Neuron (in vitro differentiated cells): ENCODE measurements around the gene FNDC3B.
A peak's percentile ranks its signal among the peaks of the same experiment; 100 is the strongest.

Source experiments
- H2AFZ ChIP-seq: one replicate; pipeline ENCODE4 v1.6.1; 2013; ENCODE audit warnings: low read depth, mild to moderate bottlenecking, inconsistent platforms, low read length, moderate library complexity
- H3K27me3 ChIP-seq: one replicate; pipeline ENCODE4 v1.6.1; 2013; ENCODE audit warnings: low read length; ENCODE audit not compliant: insufficient read depth
- H3K36me3 ChIP-seq: one replicate; pipeline ENCODE4 v1.6.1; 2013; ENCODE audit warnings: low read length; ENCODE audit not compliant: insufficient read depth
- H3K4me1 ChIP-seq: one replicate; pipeline ENCODE4 v1.6.1; 2013; ENCODE audit warnings: low read length; ENCODE audit not compliant: insufficient read depth
- H3K4me3 ChIP-seq: 2 replicates; pipeline ENCODE4 v1.5.1; 2013; ENCODE audit warnings: mild to moderate bottlenecking, low read length, moderate library complexity
- H3K9me3 ChIP-seq: one replicate; pipeline ENCODE4 v1.6.1; 2013; ENCODE audit warnings: low read length

Gene FNDC3B

DNA sequence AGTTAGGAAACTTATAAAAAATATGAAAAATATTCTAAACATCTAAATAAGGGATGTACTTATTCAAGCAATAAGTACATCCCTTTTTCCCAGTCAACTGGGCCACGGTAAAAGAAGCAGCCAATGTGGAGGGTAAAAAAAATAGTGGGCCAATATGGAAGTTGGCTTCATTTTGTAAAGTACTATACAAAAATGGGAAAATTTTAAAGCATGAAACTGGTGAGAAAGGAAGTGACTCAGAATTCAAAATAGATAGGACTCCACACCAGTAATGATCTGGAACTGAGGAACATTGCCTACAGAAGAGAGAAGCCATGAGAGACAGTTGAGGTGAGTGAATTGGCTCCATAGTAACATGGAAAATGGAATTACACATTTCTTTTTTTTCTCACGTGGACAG is 108.9 kb downstream of the FNDC3B start:
- H3K9me3 ChIP-seq: no peaks in the 10 kb centered on the region
- H3K36me3 ChIP-seq: peaks cover 3% of the 10 kb centered on the region
- H3K4me3 ChIP-seq: no peak overlapping the region
- no peaks in the 10 kb centered on the region for H3K27me3 ChIP-seq
- H2AFZ ChIP-seq: no peak overlapping the region
- peaks cover 17% of the 10 kb centered on the region for H3K4me1 ChIP-seq

DNA sequence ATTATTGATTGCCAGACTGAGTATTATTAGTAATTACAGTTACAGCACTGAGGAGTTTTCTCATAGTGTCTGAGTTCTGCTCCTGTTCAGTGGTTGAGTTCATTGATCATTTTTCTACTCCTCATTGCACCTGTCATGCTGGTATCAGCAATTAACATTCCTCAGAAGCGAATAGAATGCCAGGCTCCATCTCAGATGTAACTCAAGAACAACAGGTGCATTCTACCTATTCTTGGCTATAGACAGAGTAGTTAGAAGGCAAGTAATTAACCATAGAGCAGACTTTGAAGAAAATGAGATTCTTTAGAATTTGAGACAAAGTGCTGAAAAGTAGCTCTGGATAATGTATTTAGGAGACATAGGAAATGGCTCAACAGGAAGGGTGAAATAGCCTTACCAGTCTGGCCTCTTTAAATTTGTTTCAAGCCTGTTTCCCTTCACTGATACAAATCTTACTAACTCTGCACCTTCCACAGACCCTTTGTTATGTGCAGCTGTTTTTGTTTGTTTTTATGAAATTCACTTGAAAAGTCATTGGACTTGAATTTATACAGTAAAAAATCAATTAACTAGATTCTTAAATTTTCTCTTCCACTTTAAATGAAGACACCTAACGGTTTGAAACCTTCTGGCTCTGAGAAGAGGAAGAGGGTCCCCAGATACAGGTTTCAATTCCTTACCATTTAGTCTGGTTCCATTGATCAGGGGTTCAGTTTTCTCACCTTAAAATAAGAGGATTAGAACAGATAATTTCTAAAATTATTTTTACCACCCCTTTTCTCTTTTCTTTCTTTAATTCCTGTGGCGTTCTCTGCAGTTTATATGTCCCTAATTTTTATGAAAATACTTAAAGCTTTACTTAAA is 109.6 kb downstream of the FNDC3B start:
- Histone ChIP-seq H3K4me3 (no peak overlapping the region), H3K9me3 (no peaks in the 10 kb centered on the region), H3K27me3 (no peaks in the 10 kb centered on the region), H3K4me1 (peaks cover 24% of the 10 kb centered on the region), H3K36me3 (peaks cover 3% of the 10 kb centered on the region), H2AFZ (no peak overlapping the region)

DNA sequence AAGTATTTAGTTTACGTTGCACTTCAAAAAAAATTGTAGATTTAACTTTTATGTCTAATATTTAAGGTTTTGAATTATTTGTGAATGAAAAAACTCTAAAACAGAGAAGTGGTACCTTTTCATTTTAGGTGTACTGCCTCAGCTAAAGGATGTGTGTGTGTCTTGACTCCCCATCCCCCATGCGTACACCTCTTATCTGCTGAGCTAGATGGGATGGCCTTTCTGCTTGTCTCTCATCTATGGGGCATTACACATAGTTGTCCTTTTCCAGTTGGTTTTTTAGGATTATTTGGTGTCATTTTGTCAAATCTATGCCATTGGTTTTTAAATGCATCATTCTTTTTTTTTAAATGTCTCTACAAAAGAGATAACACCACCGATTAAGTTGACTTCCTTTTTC is 110.9 kb downstream of the FNDC3B start:
- H3K9me3 ChIP-seq: no peaks in the 10 kb centered on the region
- peaks cover 34% of the 10 kb centered on the region for H3K4me1 ChIP-seq
- H3K36me3 ChIP-seq: no peaks in the 10 kb centered on the region
- H2AFZ ChIP-seq: no peak overlapping the region
- no peak overlapping the region for H3K4me3 ChIP-seq
- no peaks in the 10 kb centered on the region for H3K27me3 ChIP-seq

DNA sequence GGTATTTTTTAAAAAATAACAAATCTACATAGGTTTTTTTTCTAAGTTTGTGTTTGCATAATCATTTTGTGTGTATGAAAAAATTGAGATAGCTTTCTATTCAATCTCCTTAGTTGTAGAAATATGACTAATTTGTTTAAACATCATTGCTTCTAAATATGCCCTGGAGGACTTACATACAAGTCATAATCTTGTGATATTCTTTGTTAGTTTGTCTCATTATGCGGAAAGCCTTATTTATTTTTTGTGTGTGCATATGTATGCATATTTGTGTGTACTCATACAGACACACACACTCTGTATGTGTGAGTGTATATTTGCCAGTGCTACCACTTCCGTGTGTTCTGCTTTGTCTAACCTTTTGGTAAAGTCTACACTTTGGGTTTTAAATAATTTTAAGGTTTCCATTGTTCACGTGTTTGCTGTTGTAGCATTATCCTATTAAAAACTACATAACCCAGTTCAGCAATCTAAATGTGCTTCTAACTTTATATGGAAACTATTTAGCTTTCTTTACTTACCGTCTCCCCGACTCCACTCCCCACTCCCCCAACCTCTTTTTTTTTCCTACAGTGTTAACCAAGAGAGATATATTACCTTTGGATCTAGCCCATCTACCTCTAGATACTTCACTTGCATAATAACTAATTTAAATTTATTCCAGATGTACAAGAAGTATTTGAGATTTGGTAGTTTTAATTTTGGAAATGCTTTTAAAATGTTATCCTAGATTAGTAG is 111.7 kb downstream of the FNDC3B start:
- H2AFZ ChIP-seq: no peak overlapping the region
- H3K4me1 ChIP-seq: peaks cover 42% of the 10 kb centered on the region

DNA sequence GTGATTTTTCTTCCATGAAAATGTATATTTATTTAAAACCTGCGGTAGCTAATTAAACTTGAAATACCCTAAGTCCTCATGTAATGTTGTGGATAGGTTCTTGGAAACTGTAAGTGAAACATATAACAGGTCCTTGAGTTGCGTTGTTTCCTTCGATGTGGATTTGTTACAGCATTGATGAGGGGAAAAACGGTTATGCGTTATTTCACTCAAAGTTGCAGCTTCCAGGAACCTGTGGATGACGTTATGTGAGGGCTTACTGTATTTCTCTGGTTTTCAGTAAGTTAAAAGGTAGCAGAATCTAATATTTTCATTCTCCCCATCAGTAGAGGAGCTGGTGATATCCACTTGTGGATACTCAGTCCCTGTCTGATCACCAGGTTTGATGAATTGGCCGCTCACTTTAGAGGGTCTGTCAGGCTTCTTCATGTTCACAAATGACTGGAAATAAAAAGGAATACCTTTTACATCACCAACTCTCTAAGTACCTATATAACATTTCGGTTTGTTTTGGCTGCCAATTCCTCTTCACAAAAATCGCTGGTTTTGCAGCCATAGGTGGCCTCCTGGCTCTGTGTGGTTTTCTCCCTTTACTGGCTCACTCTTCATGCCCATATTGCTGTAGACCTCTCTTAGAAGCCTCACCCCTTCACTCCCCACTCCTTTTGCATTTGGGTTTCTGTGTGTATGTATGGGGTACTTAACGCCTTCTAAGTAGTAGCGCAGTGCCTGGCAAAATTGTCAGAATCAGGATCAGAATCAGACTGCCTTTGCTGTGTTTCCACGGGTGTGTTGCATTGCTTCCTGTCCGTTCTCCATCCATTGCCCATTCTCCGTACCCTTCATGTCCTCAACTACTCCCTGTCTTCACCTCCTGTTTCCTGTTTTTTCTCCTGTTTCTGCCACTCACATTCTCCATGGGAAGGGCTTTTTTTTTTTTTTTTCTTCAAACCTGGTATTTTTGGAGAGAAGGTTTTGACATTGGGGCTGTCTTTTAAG is 112.6 kb downstream of the FNDC3B start:
- H3K27me3 ChIP-seq: no peaks in the 10 kb centered on the region
- no peak overlapping the region for H2AFZ ChIP-seq
- no peaks in the 10 kb centered on the region for H3K9me3 ChIP-seq
- no peaks in the 10 kb centered on the region for H3K36me3 ChIP-seq
- H3K4me3 ChIP-seq: no peak overlapping the region
- peaks cover 49% of the 10 kb centered on the region for H3K4me1 ChIP-seq

More for the DNA sequence above, 111.7 kb downstream of the FNDC3B start:
- no peak overlapping the region for H3K4me3 ChIP-seq
- H3K27me3 ChIP-seq: no peaks in the 10 kb centered on the region
- H3K36me3 ChIP-seq: no peaks in the 10 kb centered on the region
- H3K9me3 ChIP-seq: no peaks in the 10 kb centered on the region

DNA sequence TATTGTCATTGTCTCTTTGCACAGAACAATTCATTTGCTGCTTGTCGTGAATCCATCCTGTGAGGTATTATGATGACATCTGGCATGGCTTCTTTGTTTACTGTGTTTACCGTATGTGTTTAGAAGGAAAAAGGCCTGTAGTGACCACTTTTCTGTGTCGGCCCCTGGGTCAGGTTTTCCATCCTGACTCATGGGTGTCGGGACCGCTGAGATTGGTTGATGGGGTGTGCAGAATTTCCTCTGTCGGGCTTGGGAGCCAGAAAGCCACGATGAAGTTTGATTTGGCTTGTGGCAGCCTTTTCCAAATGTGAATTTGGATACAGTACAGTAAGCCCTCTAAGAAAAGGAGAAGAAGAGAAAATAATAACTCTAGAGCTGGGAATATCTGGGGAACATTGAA is 113.5 kb downstream of the FNDC3B start:
- H3K4me3 ChIP-seq: peak overlapping the region; percentile 3

DNA sequence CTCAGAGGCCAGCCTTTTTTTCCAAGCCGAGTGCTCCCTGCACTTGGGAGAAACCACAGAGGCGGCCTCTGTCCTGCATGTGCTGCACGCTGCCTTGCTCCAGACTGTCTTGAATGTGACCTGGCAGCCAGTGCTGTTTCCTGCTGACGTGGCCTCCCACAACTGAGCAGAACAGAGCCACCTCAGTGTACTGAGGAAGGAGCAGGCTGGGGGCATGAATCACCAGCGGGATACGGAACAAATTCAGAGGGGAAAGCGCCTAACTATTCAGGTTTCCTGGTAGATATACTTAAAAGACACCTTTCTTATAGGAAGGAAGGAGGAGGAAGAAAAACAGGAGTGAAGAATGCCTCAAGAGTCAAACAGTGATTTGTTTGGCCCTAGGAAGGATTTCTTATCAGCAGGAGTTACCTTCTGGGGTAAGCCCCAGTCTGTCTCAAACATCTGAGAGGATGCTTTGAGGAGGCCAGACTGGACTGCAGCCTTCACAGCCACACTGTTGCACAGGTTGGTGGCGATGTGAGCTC is 114.0 kb downstream of the FNDC3B start:
- no peaks in the 10 kb centered on the region for H3K27me3 ChIP-seq
- H3K4me3 ChIP-seq: no peak overlapping the region
- no peaks in the 10 kb centered on the region for H3K9me3 ChIP-seq
- H3K36me3 ChIP-seq: no peaks in the 10 kb centered on the region
- peaks cover 49% of the 10 kb centered on the region for H3K4me1 ChIP-seq
- no peak overlapping the region for H2AFZ ChIP-seq

More for the DNA sequence above, 113.5 kb downstream of the FNDC3B start:
- Histone ChIP-seq H3K36me3 (no peaks in the 10 kb centered on the region), H3K4me1 (peaks cover 49% of the 10 kb centered on the region), H3K9me3 (no peaks in the 10 kb centered on the region), H2AFZ (no peak overlapping the region), H3K27me3 (no peaks in the 10 kb centered on the region)

DNA sequence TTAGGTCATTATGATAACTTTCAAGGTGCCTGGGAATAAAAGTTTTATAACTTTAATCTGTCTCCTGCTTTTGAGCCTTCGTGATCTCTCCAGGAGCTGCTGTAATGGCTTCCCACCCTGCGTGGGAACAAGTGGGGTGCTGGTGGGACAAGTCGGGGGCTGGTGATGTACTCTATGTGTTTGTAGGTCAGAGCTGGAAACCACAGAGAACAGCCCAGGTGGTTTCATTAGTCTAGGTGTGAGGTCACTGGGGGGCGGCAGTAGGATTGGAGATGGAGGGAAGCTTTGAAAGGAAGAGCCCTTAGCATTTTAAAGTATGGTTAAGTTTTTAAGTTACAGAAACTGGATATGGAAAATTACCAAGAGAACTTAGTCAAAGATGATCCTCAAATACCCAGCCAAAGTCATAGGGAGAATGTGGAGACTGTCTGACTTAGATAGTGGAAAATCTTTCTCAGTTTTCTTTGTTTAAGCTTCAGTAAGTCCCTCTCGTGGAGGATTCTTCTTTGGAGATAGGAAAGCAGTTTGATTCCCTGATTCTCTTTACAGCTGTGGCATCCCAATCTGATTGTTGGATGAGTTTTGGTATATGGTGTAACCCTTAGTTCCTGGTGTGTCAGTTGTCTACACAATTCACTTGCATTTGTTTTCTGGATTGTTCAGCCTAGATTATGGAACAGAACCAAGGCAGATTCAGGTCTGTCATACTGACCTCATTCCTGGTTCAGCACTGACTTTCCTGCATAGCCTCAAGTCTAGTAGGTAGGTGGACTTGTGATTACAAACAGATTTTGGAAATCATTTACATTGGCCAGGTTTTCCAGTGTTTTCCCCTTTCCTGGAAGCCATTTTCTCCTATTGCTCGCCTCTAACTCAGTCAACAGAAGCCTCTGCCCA is 115.6 kb downstream of the FNDC3B start:
- Histone ChIP-seq H3K9me3 (no peaks in the 10 kb centered on the region), H3K27me3 (no peaks in the 10 kb centered on the region), H3K4me3 (no peak overlapping the region), H3K36me3 (no peaks in the 10 kb centered on the region), H2AFZ (no peak overlapping the region), H3K4me1 (peaks cover 49% of the 10 kb centered on the region)

DNA sequence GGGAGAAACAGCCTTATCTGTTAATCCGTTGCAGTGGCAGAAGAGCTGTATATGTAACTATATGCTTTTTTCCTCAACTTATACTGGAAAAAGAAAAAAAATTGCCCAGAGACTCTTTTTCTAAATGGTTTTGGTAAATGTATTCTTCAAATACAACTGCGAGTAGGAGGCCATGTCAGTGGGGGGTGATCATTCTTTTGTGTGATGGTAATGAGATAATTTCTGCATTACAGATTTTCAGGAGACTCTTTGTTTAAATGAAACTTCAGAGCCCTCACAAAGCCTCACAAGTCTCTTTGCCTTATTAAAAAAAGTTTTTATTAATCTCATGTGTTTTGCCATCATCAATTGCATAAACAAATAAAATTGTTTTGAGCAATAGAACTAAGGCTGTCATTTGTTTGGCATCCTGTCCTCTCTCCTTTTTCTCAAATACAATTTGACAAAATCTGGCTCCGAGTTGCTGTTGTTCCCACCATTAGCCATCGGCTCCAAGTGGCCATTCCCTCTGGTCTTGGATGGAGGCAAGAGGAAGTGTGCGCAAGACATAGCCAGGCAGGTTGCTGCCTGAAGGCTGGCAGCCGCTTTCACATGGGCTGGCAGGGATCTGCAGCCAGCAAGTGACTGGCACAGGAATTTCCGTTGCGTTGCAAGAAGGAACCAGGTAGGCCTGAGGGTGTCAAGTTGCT is 116.7 kb downstream of the FNDC3B start:
- Histone ChIP-seq H2AFZ (no peak overlapping the region), H3K9me3 (no peaks in the 10 kb centered on the region), H3K27me3 (no peaks in the 10 kb centered on the region), H3K4me1 (peaks cover 49% of the 10 kb centered on the region), H3K4me3 (no peak overlapping the region), H3K36me3 (no peaks in the 10 kb centered on the region)

DNA sequence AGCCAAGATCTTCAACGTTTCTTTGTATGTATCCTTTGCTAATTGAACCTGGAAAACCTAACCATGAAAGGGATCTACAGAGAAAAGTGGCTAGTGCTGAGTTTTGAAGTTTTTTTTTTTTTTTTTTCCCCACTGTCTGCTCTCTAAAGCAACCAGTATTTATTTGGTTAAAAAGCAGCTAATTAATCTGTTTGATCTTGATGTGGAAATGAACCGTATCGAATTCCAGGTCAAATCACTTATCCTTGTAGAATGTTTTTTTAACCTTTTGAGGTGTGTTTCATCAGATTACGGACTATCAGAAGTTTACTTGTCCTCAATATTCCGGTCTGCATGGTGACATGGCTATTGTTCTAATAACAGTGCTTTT is 117.2 kb downstream of the FNDC3B start:
- Histone ChIP-seq H3K9me3 (no peaks in the 10 kb centered on the region), H3K4me3 (no peak overlapping the region), H3K4me1 (peaks cover 49% of the 10 kb centered on the region), H2AFZ (no peak overlapping the region), H3K36me3 (no peaks in the 10 kb centered on the region), H3K27me3 (no peaks in the 10 kb centered on the region)

DNA sequence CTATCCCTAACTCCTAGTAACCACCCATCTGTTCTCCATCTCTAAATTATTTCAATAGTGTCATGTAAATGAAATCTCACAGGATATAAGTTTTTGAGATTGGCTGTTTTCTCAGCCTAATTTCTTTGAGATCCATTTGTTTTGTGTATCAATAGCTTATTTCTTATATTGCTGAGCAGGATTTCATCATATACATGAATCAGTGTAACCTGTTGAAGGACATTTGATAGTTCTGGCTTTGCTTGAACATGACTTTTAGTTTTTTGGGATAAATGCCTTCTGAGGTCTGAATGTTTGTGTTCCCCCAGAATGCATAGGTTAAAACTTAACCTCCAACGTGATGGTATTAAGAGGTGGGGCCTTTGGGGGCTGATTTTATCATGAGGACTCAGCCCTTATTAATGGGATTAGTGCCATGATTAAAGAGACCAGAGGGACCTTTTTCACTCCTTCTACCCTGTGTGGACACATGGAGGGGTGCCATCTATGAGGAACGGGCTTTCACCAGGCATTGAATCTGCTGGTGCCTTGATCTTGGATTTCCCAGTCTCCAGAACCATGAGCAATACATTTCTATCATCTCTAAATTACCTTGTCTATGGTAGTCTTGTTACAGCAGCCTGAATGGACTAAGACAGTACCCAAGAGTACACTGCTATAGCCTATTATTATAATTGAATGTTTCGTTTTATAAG is 118.3 kb downstream of the FNDC3B start:
- H3K4me1 ChIP-seq: peaks cover 37% of the 10 kb centered on the region
- no peaks in the 10 kb centered on the region for H3K9me3 ChIP-seq

More for the DNA sequence above, 118.3 kb downstream of the FNDC3B start:
- Histone ChIP-seq H3K36me3 (no peaks in the 10 kb centered on the region), H3K27me3 (no peaks in the 10 kb centered on the region), H2AFZ (no peak overlapping the region), H3K4me3 (no peak overlapping the region)
